ENCODE results near the gene GTPBP6.

DNA sequence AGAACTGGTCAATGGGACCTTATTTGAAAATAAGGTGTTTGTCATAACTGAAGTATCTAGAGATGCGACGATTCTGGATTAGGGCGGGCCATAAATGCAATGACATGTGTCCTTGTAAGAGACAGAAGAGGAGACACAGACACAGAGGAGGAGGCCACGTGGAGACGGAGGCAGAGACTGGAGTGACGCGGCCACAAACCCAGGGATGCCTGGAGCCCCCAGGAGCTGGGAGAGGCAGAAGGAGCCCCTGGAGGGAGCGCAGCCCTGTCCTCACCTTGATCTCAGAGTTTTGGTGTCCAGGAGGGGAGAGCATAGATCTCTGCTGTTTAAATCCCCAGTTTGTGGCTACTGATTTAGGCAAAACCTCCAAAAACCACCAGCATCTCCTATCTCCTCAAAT, 5.0 kb downstream of the GTPBP6 start:
- TF ChIP-seq GATA2 (IDR thresholded peaks at IDR 0.05; ENCODE audit: insufficient read depth, insufficient read length, low read depth, low read length) (no peak), MAX (IDR thresholded peaks at IDR 0.05; ENCODE audit: insufficient read depth, insufficient read length) (no peak), POLR2A (IDR thresholded peaks at IDR 0.05; ENCODE audit: low read depth, low read length) (no peak), CTCF (IDR thresholded peaks at IDR 0.05; ENCODE audit: extremely low read depth in 1 of 2, insufficient read depth in 1 of 2, low read depth in 1 of 2, low read length in 2 of 2) (no peak), FOS (IDR thresholded peaks at IDR 0.05; ENCODE audit: borderline replicate concordance, insufficient read depth, low read length) (no peak), POLR2AphosphoS5 (IDR thresholded peaks at IDR 0.05; ENCODE audit: insufficient read depth, low read depth, low read length) (no peak), JUN (IDR thresholded peaks at IDR 0.05; ENCODE audit: borderline replicate concordance, insufficient read depth, insufficient read length, low read depth) (no peak)
